DMS53 treated with DMSO at 0.1 percent for 48 hours (cell line): Measurements from ENCODE around the gene LIG4.
"Not testable (repeated sequence)": the region's sequence is repeated elsewhere in the genome, so short reads cannot be mapped to it uniquely, and the experiment has no call there.

ENCODE experiments used
- DNase-seq: peaks from one replicate; lab custom pipeline; 2025; ENCODE audit not compliant: unreplicated experiment; lab: John Stamatoyannopoulos, UW

LIG4 gene

GRCh38 chr13:108215436-108215835, at the start of gene LIG4:
TSS of gene LIG4 (minus strand) at chr13:108215536. CDS start at chr13:108211268, 4,268 bp downstream.
- DNase-seq, result peak; percentile 14

- DNase-seq, result no peak
Measured at GRCh38 chr13:108263621-108264355, 48.5 kb upstream of the LIG4 start.

GRCh38 chr13:108257248-108257647, 41.9 kb upstream of the LIG4 start:
- no peak for DNase-seq

GRCh38 chr13:108249150-108249549, 33.8 kb upstream of the LIG4 start:
- DNase-seq, result no peak

- DNase-seq, result peak; percentile 3
Measured at GRCh38 chr13:108230377-108230776, 15.0 kb upstream of the LIG4 start.

- no peak for DNase-seq
Measured at GRCh38 chr13:108227651-108228272, 12.4 kb upstream of the LIG4 start.

GRCh38 chr13:108226184-108226583, 10.8 kb upstream of the LIG4 start:
- DNase-seq, result no peak

- DNase-seq, result no peak
Measured at GRCh38 chr13:108225440-108225839, 10.1 kb upstream of the LIG4 start.

- no peak for DNase-seq
Measured at GRCh38 chr13:108223687-108224503, 8.6 kb upstream of the LIG4 start.

GRCh38 chr13:108220041-108220440, 4.7 kb upstream of the LIG4 start:
- DNase-seq, result no peak

- peak; percentile 43 for DNase-seq
Measured at GRCh38 chr13:108218044-108218974, 3.0 kb upstream of the LIG4 start, which contains the start of gene ABHD13. TSS of gene ABHD13 (plus strand) at chr13:108218392. CDS start at chr13:108229219, 10,827 bp downstream.

- not testable (repeated sequence) for DNase-seq
Measured at GRCh38 chr13:108217307-108218043, 2.1 kb upstream of the LIG4 start.

- no peak for DNase-seq
Measured at GRCh38 chr13:108214441-108215271, 680 bp downstream of the LIG4 start.

GRCh38 chr13:108213946-108214345, 1.4 kb downstream of the LIG4 start:
- no peak for DNase-seq

- DNase-seq, result no peak
Measured at GRCh38 chr13:108212886-108213285, 2.5 kb downstream of the LIG4 start.

GRCh38 chr13:108210551-108210950, 4.8 kb downstream of the LIG4 start:
- no peak for DNase-seq

GRCh38 chr13:108200781-108201398, 14.4 kb downstream of the LIG4 start:
- DNase-seq, result no peak

- no peak for DNase-seq
Measured at GRCh38 chr13:108195861-108196260, 19.5 kb downstream of the LIG4 start.

GRCh38 chr13:108195146-108195545, 20.2 kb downstream of the LIG4 start:
- no peak for DNase-seq
